ENCODE results near the gene CDH15. TPM values are rescaled to one million over a fixed set of nuclear protein-coding genes. Genes with fewer than 3 reads are reported as not detected.

Gene CDH15
- total RNA-seq, 4 donors from 2014 or later = 48.5 to 60.8 (median 51.0) TPM

GRCh38 chr16:89179656-89180315 is 8.2 kb downstream of the CDH15 start:
- no peaks in the 10 kb centered on the region for H3K27me3 ChIP-seq
- no peaks in the 10 kb centered on the region for H3K9me3 ChIP-seq
- no peak for DNase-seq

GRCh38 chr16:89183463-89183862 is 11.9 kb downstream of the CDH15 start:
- Histone ChIP-seq H3K4me1 (no peaks in the 10 kb centered on the region), H3K4me3 (no peak overlapping the region), H3K36me3 (peaks cover 0 to 11% of the 10 kb centered on the region in 2 donors), H3K27ac (no peak overlapping the region), H3K9me3 (no peaks in the 10 kb centered on the region), H3K27me3 (no peaks in the 10 kb centered on the region)
- TF ChIP-seq CTCF (IDR thresholded peaks at IDR 0.05 in 4 of 5, conservative IDR thresholded peaks at IDR 0.05 in 1 of 5) (no peak), POLR2A (IDR thresholded peaks at IDR 0.05) (no peak)
- no peak for DNase-seq
- in situ Hi-C loops (cut with MboI; ENCODE audit: low sequenced_read_pairs in 4 of 4) (no loop called here), intact Hi-C loops (cut with DNase I; ENCODE audit: low total_unique reads) (no loop called here)
- ATAC-seq = no peak

More at GRCh38 chr16:89179656-89180315, 8.2 kb downstream of the CDH15 start:
- in situ Hi-C loops (cut with MboI; ENCODE audit: low sequenced_read_pairs in 4 of 4) (no loop called here), intact Hi-C loops (cut with DNase I; ENCODE audit: low total_unique reads) (no loop called here)
- H3K4me1 ChIP-seq = peaks cover 7 to 14% of the 10 kb centered on the region in 2 donors
- no peak overlapping the region for H3K27ac ChIP-seq
- ATAC-seq = no peak
- TF ChIP-seq CTCF (IDR thresholded peaks at IDR 0.05 in 4 of 5, conservative IDR thresholded peaks at IDR 0.05 in 1 of 5) (no peak), POLR2A (IDR thresholded peaks at IDR 0.05) (no peak)
- no peak overlapping the region for H3K4me3 ChIP-seq
- peaks cover 0 to 7% of the 10 kb centered on the region in 2 donors for H3K36me3 ChIP-seq

- no peaks in the 10 kb centered on the region for H3K4me1 ChIP-seq
- H3K36me3 ChIP-seq = peaks cover 0 to 11% of the 10 kb centered on the region in 2 donors
- intact Hi-C loops (cut with DNase I; ENCODE audit: low total_unique reads) (no loop called here), in situ Hi-C loops (cut with MboI; ENCODE audit: low sequenced_read_pairs in 4 of 4) (no loop called here)
- no peak overlapping the region for H3K27ac ChIP-seq
- ATAC-seq = no peak
- DNase-seq = no peak
- H3K4me3 ChIP-seq = no peak overlapping the region
- H3K9me3 ChIP-seq = no peaks in the 10 kb centered on the region
- no peaks in the 10 kb centered on the region for H3K27me3 ChIP-seq
- TF ChIP-seq CTCF (IDR thresholded peaks at IDR 0.05 in 4 of 5, conservative IDR thresholded peaks at IDR 0.05 in 1 of 5) (no peak), POLR2A (IDR thresholded peaks at IDR 0.05) (no peak)
Measured at GRCh38 chr16:89183975-89184676, 12.6 kb downstream of the CDH15 start.

- DNase-seq (no peak), ATAC-seq (no peak)
- no peaks in the 10 kb centered on the region for H3K9me3 ChIP-seq
- in situ Hi-C loops (cut with MboI; ENCODE audit: low sequenced_read_pairs in 4 of 4) = no loop called here
- H3K27me3 ChIP-seq = no peaks in the 10 kb centered on the region
- no peaks in the 10 kb centered on the region for H3K4me1 ChIP-seq
- TF ChIP-seq CTCF (IDR thresholded peaks at IDR 0.05 in 4 of 5, conservative IDR thresholded peaks at IDR 0.05 in 1 of 5) (no peak), POLR2A (IDR thresholded peaks at IDR 0.05) (no peak)
- H3K27ac ChIP-seq = no peak overlapping the region
- H3K4me3 ChIP-seq = no peak overlapping the region
- intact Hi-C loops (cut with DNase I; ENCODE audit: low total_unique reads) = no loop called here
- H3K36me3 ChIP-seq = peaks cover 0 to 11% of the 10 kb centered on the region in 2 donors
Measured at GRCh38 chr16:89184677-89184932, 13.1 kb downstream of the CDH15 start.

All from gastrocnemius medialis (tissue), 4 donors.